AG04450 (cell line): ENCODE results near the gene IER5. TPM values are rescaled to one million over a fixed set of nuclear protein-coding genes. Genes with fewer than 3 reads are reported as not detected.

Experiments used
- CTCF ChIA-PET: fragments of 300-600, 350-600 bp; formaldehyde crosslinking; extraction: SDS; loops from one replicate; lab custom pipeline; 2022; ENCODE audit warnings: antibody characterized with exemption, inconsistent platforms; lab: Charles Lee
- POLR2A ChIA-PET: fragments of 350-600 bp; formaldehyde crosslinking; extraction: SDS; loops from one replicate; lab custom pipeline; 2021; ENCODE audit warnings: antibody characterized with exemption, inconsistent platforms; lab: Yijun Ruan, JAX
- DNase-seq: peaks from one replicate; pipeline ENCODE4 v3.0.0-alpha.2; 2011; ENCODE audit warnings: low read depth, low spot score
- H3K27ac ChIP-seq: one replicate; pipeline ENCODE4 v1.5.1; 2012; ENCODE audit warnings: low read depth, low read length, control low read depth
- H3K27me3 ChIP-seq: one replicate; pipeline ENCODE4 v1.6.0; 2012; ENCODE audit warnings: low read length; ENCODE audit not compliant: control insufficient read depth, insufficient read depth
- H3K4me3 ChIP-seq: 2 replicates; pipeline ENCODE4 v1.5.1; 2011; ENCODE audit warnings: mild to moderate bottlenecking, low read depth, low read length, control low read depth
- H3K9me3 ChIP-seq: 2 replicates; pipeline ENCODE4 v1.5.1; 2012; ENCODE audit warnings: low read length; ENCODE audit not compliant: control insufficient read depth, insufficient read depth
- CTCF ChIP-seq: IDR thresholded peaks from 2 replicates; pipeline ENCODE4 v1.5.1; 2011; ENCODE audit warnings: low read depth, low read length, control low read depth, inconsistent platforms
- polyA plus RNA-seq: library from polyadenylated mRNA; depleted of rRNA; stranded (reverse); fragments of >200 nt; gene quantifications from 2 replicates; pipeline ENCODE4 v1.2.3, GENCODE V29; 2011

The IER5 gene
- polyA plus RNA-seq, 1 experiment: 20.7 TPM

DNA sequence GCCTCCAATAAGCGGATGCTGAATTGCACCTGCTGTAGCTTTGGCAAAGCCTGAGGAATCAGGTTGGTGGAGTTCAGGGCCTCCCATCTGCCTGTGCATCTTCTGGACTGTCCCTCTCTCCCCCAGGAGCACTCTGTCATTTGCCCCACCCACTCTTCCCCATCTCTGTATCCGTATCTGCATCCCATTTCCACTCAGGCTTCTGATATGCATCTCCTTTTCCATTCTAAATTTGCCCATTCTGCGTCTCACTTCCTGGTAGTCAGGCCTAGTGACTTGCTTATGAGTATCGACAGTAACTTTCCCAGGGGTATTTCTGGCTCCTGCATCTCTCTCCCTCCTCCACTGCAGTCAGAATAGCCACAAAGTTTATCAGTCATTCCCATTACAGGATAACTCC lies 39.1 kb upstream of the IER5 start:
- no peak for TF ChIP-seq CTCF
- H3K27ac ChIP-seq: no peak overlapping the region
- H3K9me3 ChIP-seq: no peaks in the 10 kb centered on the region; the same call in 1 of the 2 replicates
- POLR2A ChIA-PET: no interaction called here
- CTCF ChIA-PET: interaction anchor here (1.1 to 1.2 kb wide), 2 partner anchors 11 to 12 kb away, joined by 3 read pairs; no protein-coding TSS in a partner anchor
- no peak overlapping the region for H3K4me3 ChIP-seq
- DNase-seq: no peak
- H3K27me3 ChIP-seq: no peaks in the 10 kb centered on the region

DNA sequence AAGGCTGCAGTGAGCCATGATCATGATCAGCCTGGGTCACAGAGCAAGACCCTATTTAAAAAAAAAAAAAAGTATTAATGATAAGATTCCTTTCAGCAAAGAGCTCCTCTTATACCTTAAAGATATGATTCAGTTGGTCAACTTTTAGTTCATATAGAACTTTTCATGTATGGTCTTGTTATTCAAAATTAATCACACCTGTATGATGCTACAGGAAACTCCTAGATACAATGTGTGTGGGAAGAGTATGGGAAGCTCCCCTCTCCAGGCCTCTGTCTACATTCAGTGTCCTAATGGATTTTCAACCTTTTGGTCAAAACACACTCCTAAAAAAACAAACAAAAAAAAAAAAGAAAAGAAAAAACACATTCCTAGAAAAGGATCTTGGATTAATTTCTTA lies 37.6 kb upstream of the IER5 start:
- no peak for TF ChIP-seq CTCF
- ChIA-PET POLR2A (no interaction called here), CTCF (interaction anchor here (0.6 to 1.0 kb wide), 2 partner anchors 13 to 1241 kb away, joined by 3 to 4 read pairs; no protein-coding TSS in a partner anchor)
- H3K9me3 ChIP-seq: no peaks in the 10 kb centered on the region; the same call in 1 of the 2 replicates
- H3K4me3 ChIP-seq: no peak overlapping the region
- no peak overlapping the region for H3K27ac ChIP-seq
- H3K27me3 ChIP-seq: no peaks in the 10 kb centered on the region
- no peak for DNase-seq

DNA sequence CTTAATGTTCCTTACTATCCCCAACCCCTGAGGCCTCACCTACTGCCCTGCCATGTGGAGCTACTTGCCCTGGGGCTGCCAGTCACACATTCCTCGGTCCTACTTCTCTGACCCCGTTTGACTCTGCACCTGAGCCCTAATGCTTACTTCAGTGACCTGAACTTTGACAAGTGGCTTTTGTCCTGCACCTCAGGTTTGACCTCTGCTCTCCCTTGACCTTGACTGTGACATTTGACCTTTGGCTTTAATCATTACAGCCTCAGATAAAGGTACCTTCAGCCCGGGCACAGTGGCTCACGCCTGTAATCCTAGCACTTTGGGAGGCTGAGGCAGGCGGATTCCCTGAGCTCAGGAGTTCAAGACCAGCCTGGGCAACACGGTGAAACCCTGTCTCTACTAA lies 31.9 kb upstream of the IER5 start:
- H3K27ac ChIP-seq: no peak overlapping the region
- ChIA-PET POLR2A (interaction anchor here (0.7 to 0.9 kb wide), 2 partner anchors 11 to 34 kb away, joined by 3 read pairs; no protein-coding TSS in a partner anchor), CTCF (no interaction called here)
- H3K9me3 ChIP-seq: peaks cover 4% of the 10 kb centered on the region; the same call in 1 of the 2 replicates
- H3K4me3 ChIP-seq: no peak overlapping the region
- no peak for TF ChIP-seq CTCF
- DNase-seq: no peak
- no peaks in the 10 kb centered on the region for H3K27me3 ChIP-seq

DNA sequence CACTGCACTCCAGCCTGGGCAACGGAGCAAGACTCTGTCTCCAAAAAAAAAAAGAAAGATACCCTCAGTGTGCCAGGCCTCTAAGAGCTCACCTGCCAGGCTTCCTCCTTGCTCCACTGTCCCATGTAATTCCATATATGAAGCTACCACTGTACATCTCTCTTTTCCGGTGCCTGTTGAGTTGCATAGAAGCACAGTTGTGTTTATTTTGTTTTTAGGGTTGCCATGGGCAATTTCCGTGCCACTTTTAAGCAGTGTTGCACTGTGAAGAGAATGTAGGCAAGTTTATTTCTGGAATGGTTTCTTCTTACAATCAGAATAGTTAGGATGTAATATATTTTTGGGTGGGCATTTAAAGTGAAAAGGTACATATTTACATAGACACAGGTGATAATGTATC lies 31.4 kb upstream of the IER5 start:
- ChIA-PET CTCF (interaction anchor here (1.1 kb wide), 1 partner anchor 9 kb away, joined by 3 read pairs; no protein-coding TSS in a partner anchor), POLR2A (interaction anchor here (0.7 to 0.9 kb wide), 2 partner anchors 12 to 33 kb away, joined by 3 read pairs; no protein-coding TSS in a partner anchor)
- no peak overlapping the region for H3K4me3 ChIP-seq
- no peaks in the 10 kb centered on the region for H3K27me3 ChIP-seq
- no peak overlapping the region for H3K27ac ChIP-seq
- no peak for TF ChIP-seq CTCF
- DNase-seq: no peak
- H3K9me3 ChIP-seq: peaks cover 4% of the 10 kb centered on the region; the same call in 1 of the 2 replicates

GRCh38 chr1:181059435-181059834 lies 29.1 kb upstream of the IER5 start:
- Histone ChIP-seq H3K27me3 (no peaks in the 10 kb centered on the region), H3K27ac (no peak overlapping the region), H3K4me3 (no peak overlapping the region), H3K9me3 (peaks cover 4% of the 10 kb centered on the region; the same call in 1 of the 2 replicates)
- TF ChIP-seq CTCF: no peak
- CTCF ChIA-PET: no interaction called here
- POLR2A ChIA-PET: no interaction called here
- DNase-seq: no peak
